Activated CD4-positive, alpha-beta T cell treated with anti-CD3 and anti-CD28 coated beads, Interleukin-2, Interleukin-6, amounts not matched to agents 100 ng/mL and 50 ng/mL, durations not matched to agents 16 hours and 8 hours (primary cell): ENCODE data around the gene PUDP.
"Not testable (repeated sequence)": the region's sequence is repeated elsewhere in the genome, so short reads cannot be mapped to it uniquely, and the experiment has no call there.

Experiments used
- DNase-seq: peaks from one replicate; pipeline ENCODE4 v3.0.0-alpha.2; 2020

The PUDP gene

DNA sequence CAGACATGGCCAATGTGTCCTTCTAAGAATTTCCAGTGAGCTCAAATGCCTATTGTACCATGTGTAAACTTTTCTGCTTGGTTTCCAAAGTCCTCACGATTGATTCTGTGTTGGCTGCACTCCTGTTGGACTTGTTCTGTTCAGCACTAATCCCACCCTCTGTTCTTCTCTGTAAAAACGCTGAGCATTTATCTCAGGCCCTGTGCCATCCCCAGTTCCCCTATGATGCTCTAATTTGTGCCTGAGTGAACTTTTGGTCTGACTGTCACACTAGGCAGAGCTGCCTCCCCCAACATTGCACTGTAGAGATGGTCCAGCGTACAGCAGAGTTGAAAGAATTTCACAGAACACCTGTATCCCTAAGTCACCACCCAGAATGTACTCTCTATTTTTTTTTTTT, 76.6 kb downstream of the PUDP start:
- DNase-seq = no peak

DNA sequence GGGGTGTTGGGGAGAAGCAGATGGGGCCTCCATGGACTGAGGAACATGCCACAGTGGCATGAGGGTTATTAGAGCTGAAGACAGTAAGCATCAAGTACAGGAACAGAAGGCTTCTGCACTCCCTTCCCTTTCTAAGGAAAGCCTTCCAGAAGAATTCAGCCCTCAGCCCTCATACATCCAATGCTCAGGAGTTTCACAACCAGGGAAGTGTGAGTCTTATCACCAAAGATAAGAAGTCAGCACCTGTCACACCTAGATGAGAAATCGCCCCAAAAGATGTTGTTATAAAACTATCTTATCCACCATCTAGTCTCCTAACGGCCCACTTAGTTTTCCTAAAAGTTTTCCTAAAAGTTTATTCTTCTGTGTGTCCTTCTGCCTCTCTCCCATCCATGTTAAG, 78.4 kb downstream of the PUDP start:
- no peak for DNase-seq

DNA sequence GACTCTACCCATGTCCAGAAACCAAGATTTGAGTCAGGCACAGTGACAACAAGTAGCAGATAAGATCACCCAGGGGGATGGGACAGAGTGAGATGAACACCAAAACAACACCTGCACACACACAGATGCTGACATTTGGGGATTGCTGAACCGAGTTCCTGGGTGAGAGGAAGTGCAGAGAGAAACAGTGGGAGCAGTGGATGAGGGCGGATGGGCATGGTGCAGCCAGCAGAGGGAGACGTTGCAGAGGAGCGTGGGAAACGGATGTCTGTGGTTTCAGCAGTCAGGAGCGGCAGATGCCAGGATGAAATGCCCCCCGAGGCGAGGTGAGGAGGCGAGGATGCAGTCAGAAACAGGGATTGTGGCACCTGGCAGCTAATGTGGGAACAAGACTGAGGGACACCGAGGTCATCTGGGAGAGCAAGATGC, 79.0 kb downstream of the PUDP start:
- DNase-seq = peak; percentile 21

DNA sequence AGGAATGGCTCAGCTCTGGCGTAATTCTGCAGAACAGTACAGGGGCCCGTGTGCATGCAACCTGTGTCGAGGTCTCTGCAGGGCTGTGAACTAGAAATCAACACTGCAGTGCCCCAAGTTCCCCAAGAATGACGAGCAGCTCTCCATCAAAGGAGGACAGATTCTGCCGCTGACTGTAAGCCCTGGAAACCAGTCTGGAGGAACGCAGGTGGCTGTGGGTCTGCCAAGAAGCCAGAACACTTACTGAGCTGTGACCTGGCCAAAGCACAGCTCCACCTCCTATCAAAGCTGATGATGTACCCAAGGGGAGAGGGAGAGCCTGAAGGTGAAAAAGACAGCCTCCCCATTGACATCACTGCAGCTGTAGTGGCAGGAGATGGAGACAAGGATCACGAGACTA, 80.7 kb downstream of the PUDP start:
- DNase-seq = no peak

DNA sequence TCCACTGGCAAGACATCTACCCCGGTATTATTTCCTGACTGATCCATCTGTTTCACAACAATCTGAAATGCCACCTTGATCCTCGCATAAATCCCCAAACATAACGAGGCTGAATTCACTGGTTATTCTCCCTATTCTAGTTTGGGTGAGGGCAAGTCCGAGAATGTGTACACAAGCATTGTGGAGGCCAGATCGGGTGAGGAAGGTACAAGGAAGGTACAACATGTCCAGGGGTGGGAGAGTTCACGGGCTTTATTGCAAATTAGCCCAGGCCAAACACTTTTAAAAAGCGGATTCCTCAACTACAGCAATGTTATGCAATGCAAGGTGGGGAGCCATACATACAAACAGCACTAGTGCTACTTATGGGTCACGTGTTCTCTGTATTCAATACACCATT, 82.5 kb downstream of the PUDP start:
- no peak for DNase-seq

DNA sequence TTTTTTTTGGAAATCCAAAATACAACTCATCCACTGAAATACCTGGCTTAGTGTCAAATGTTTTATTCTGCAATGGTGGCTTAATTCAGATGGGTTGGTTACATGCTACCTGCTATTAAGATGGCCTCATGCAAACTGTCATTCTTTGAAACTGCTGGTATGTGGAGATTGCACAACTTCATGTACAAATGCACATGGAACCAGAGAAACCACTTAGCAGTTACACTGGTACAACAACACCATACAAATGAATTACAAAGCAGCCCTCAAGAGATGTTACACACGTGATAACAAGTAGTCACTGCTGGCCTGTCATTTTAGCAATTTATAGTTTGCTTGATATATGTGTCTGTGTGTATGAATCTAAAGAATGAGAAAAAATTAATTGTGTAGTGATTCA, 85.0 kb downstream of the PUDP start:
- no peak for DNase-seq

DNA sequence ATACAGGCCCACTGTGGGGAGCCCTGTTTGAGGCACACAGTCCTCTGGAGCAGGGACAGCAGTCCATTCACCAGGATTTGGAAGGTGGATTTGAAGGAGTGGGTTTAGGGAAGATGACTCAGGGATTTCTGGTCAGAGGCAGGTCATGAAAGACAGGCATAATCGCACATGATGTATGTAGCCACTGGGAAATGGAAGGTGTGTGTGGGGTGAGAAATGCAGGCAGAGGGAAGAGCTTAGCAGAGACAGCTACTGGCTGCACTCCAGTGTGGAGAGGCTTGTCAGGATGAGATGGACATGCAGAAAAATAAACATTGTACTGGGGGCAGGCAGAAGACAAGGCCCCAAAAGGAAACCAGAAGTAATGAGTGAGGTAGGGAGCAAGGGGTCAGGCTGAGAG, 85.7 kb downstream of the PUDP start:
- no peak for DNase-seq

DNA sequence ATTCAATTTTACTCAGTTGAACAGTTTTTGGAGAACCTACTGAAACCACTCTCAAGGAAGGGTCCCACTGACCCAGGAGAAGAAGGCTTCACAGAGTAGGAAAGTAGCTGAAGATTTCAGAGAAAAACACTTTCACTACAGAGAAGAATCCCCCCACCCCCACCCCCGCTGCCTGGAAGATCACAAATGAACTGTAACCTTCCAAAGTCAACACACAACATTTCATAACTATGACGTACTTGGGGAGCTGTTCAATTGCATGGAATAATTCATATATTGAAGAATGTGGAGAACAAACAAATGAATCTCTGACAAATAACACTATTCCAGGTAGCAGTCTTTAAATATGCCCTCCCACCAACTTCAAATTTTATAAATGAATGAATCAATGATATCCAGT, 86.5 kb downstream of the PUDP start:
- no peak for DNase-seq

DNA sequence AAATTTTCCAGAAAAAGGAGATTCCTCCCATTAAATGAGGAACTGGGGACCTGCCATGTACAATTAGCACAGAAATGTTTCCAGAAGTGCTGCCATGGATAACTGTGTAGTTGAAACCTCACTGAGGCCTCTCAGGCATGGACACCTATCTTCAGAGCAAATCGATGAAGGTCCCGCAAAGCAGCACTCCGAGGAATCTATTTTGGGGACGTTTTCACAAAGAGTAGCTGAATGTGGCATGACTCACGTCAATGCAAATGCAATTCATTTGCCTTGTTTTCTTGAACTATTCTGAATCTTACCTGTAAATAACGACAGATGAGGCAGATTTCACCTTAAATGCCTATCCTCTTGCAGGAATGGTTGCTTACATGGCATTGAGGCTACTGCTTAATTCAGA, 87.5 kb downstream of the PUDP start:
- no peak for DNase-seq

DNA sequence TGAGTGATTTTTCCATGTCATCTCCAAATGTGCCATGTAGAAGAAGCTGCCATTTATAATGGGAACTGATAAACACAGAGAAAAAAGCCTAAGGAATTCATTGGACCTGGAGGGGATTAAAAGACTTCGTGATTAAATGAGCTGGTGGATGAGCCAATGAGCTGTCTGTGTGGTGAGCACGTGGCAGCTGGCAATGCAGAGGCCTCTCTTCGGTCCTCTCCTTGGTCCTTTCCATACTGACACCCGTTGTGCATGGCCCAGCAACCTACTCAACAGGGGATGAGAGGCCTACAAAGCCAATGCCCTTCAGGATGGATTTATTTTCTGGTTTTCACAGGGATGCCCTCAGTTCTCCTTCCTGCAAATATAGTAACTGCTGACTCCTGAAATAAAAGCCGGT, 88.1 kb downstream of the PUDP start:
- DNase-seq = no peak

DNA sequence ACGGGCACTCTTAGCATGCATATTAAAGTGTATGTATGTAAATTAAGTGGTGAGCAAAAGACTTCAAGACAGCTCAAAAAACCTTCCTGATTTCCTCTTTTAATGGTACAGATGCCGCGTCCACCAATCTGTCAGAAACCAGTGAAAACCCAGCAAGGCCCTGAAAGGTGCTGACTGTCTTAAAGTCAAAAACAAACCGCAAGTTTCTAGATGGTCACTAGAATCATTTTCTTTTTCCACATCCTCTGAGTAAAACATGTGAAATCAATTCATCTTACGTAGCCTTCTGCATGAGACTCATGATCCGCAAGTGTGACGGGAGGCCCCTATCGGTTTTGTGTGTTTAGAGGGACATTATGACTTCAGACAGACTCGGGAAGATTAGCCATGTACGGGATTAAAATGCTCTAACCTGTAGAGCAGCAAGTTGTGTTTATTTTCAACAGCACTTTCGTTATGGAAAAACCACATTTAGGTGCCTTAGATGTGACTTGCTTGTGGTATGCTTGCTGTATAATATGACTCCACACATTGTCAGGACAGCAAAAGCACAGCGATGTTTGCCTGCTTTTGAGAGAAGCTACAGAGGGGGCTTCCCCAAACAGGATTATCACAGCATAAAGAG, 88.6 kb downstream of the PUDP start:
- peak; percentile 63 for DNase-seq

DNA sequence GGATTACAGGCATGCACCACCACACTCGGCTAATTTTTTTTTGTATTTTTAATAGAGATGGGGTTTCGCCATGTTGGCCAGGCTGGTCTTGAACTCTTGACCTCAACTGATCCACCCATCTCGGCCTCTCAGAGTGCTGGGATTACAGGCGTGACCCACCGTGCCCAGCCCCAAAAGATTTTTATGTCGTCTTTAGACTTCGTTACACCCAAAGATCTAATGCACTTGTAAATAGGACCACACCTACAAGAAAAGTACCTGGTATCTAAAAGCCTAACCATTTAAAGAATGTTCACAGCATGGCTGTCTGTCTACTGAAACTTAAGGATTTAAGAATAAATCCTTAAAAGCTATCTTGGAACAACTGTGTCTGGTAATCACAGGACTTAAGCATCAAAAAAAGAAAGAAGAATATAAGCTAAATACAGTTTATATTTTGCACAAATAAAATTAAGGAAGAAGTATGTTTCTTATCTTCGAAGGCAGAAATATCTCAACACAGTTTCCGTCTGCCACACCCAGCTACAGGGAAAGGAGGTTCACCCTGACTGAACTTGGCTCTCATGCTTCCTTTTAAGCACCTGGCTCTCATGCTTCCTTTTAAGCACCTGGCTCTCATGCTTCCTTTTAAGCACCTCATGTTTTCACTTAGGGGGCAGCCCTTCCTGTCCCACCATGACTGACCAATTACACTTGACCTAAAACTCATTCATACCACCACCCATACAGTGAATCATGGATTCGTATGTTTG, 92.4 kb downstream of the PUDP start:
- DNase-seq = no peak

DNA sequence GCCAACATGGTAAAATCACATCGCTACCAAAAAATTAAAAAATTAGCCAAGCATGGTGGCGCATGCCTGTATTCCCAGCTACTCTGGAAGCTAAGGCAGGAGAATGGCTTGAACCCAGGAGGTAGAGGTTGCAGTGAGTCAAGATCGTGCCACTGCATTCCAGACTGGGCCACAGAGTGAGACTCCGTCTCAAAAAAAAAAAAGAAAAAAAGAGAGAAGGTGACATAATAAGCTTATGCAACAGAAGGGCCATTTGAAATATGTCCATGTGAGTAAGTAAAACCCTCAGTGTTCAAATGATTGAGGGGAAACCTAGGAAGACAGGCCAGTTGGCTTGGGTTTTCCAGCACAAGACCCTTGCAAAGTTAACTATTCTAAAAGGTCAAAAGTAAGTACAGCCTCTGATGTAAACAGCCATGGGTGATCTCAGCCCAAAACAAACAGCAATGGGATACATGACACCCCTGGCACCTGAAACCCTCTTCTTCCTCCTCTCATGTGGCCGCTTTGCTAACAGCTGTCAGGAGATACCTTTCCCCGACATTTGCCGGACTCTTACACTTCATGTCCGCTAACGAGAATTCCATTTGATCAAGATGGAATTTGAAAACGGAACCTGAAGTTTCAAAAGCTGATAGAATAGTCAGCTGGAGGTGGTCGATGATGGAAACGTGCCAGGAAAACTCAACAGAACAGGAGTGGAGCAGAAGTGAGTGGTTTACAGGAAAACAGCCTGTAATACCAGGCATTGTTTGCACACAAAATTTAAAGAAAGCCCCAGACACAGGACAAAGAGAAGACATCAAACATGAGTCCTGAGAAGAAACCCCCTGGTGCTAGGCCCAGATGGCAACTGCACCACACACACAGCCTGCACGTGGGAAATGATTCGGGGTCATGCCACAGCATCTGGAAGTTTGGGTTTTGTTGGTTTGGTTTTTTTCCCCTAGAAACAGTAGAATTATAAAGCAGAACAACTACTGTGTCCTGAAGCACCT, 93.4 kb downstream of the PUDP start:
- DNase-seq = no peak

DNA sequence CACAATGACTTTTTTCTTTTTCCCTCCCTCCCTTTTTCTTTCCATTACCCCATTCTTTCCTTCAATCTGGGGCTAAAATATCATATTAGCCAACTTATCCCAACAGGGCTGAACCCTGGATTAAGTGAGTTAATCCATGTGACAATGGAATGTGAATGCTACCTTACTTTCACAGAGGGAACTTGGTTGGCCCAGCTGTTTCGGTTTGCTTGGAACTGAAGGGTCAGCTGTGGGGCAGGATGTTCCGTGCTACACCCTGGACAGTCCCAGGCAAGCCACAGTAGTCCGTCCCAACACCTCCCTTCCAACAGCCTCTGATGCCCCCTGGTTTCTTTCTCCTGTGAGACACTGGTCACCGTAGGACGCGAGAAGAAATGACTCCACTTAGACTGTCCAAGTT, 95.4 kb downstream of the PUDP start:
- no peak for DNase-seq

DNA sequence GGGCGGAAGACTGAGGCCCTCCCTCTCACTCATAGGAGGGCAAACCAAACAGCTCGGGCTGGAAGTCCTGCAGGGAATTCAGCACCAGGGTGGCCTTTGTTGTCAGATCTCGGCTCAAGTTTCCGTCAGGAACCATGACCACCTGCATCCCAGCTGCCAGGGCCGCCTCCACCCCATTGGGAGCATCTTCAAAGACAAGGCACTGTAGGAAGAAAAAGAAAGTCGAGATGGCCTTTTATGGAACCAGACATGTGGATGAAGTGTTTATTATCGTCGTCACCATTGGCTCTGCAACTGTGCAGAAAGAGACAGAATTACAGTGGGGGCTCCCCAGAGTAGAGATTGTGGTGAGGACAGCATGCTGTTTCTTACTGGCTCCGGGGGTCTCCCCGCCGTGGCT, 97.7 kb downstream of the PUDP start:
- no peak for DNase-seq

DNA sequence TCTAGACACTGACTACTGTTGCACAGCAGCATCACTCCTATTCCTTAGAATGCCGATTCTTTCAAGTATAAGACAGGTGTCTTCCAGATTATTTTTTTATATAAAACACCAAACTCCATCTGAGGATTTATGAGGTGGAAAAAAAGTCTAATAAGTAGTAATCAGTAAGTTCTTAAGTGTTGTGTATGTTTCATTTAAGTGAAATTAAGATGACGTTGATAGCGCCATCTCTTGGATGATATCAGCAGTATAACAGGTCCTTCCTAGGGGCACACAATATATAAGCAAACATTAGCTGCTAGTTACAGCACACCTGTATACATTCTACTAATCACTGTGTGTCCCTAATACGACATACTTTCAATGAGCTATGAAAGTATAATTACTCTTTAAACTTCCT, 100.0 kb downstream of the PUDP start:
- no peak for DNase-seq

DNA sequence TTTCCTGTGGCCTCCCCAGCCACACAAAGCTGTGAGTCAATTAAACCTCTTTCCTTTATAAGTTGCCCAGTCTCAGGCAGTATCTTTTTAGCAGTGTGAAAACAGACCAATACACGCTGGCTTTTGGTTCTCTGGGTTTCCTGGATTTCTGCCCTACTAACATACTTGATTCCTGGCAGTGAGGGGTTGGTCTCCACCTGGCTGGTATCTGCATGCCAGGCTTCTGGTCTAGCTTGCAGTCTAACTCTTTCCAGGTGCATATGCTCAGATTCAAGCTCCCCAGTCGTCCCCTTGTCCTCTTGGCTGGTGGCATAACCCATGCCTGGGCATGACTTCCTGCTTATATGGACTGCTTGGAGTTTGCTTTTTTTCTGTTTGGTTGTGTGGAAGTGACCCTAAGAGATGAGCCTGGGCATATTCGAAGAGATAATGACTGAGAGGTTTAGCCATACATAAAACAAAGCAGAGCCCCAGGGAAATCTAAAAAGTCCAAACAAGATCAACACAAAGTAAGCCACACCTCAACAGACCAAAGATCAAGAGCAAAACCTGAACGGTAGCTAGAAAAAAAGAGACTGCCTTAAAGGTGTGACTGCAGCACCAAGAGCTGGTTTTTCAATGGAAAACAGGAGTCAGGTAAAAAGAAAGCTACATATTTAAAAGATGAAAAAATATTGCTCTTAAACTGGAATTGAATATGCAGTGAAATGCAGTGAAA, 102.6 kb downstream of the PUDP start:
- no peak for DNase-seq

DNA sequence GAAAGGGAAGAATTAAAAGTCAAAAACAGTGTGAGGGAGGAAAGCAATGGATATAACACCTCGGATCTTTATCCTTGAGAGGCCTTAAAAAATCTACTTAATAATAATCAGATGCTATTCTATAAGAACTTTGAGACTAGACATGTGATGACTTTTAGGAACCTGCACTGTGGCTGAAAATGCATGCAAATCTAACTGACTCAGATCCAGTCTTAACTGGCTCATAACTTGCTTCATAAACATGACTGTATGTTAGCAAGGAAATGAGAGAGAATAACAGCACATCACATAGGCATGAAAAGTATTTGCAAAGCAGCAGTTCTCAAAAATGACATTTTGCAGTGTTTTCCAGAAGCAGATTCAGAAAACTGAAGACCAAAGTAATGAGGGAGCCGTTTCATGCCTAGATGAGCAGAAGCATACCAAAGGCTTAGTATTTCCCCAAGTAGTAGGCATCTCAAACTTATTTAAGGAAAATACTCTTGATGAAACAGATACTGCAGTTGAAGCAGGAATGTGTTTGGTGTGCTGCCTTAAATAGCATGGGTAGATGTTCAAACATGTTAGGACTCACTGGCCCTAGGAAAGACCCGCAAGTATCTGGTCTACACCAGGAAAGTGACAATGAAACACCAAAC, 104.0 kb downstream of the PUDP start:
- not testable (repeated sequence) for DNase-seq

DNA sequence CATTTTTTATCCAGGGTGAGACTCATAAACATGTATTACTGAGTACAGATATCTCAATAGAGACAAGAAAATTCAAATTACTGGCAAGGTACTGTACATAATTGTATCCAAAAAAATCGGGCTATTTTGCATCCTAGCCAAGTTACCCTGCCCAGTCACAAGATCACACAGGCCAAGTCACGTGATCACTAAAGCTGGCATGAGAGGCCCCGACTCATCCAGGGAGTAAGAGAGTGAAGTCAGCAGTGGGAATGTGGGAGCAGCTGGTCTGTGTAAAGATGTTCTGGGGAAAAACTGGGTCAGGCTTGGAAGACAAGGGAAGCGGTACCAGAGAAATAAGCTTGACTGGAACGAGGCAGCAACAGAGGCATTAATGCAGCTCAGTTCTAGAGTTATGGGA, 119.7 kb downstream of the PUDP start:
- no peak for DNase-seq

DNA sequence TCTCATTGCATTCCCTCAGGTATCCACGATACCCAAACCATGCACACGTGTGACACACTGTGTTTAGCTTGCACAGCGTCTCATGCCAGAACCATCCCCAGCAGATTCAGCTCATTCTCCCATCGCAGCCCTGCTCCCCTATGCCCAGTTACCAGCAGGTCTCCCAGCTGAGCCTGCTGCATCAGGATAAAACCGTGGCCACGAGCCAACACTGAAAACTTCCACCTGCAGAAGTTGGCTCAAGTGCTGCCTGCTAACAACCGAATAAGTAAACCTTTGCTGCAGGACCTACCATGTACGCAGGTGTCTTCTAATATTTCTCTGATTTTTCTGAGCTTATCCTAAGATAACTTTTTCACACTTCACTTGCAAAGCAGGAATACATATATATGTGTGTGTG, 120.9 kb downstream of the PUDP start:
- DNase-seq = no peak

DNA sequence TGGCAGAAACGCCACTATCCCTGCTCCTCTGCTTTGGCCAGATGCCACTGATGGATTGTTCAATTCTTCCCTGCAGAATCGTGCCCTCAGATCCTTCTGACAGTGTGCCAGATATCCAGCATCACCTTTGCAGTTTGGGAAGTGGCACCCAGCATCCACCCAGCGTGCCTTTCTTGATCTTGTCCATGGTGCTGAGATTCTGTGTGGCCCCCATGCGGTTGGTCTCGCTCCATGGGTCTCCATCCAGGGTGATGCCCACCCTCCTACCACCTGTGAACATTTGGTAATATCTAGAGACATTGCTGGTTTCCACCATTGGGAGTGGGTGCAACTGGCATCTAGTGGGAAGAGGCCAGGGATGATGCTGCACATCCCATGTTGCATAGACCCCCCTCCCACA, 121.6 kb downstream of the PUDP start:
- DNase-seq = not testable (repeated sequence)

DNA sequence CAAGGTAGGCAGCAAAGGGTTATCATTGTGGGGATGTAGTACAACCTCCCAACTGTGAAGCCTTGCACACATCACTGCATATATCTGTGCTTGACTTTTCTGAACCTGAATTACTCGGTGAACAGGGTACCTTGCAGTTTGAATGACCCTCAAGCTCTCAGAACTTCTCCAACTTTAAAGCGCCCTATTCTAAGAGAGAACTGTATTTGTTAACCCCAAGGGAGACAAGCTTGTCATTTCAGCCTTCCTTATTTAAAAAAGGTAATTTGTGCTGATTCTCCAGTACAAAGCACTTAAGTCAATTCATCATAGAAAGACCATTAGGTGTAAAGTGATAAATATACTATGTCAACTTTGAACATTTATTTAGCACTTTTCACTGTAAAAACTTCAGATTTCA, 122.5 kb downstream of the PUDP start:
- no peak for DNase-seq

DNA sequence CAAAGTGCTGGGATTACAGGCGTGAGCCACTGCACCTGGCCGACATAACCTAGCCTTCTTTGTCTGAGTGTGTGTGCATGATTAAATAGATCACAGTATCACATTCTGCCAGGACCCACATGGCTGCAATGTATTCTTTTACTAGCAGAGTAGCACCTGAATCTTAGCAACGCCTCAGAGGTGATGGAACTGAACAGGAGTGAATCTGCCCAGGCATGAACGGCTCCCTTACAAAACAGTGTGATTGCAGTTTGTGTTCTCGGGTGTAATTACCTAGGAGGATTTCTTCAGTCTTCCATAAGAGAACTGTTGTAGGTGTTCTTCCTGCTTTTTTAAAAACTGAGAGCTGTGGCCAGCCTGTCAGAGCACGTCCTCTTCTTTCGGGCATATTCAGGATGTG, 123.1 kb downstream of the PUDP start:
- no peak for DNase-seq
